GM12878 (cell line): ENCODE results near the gene NRK. TPM values are rescaled to one million over a fixed set of nuclear protein-coding genes. Genes with fewer than 3 reads are reported as not detected.

ENCODE experiments used
- ATAC-seq: fragments of 200-7000 bp; cut with Tn5 transposase; 3 replicates; pipeline ENCODE4 v1.9.1; 2020; ENCODE audit warnings: mild to moderate bottlenecking, moderate library complexity
- BruUV-seq: library from RNA; stranded (reverse); fragments of 400-500 nt; replicated peaks from 2 replicates; lab custom pipeline; 2021; lab: Mats Ljungman, UMichigan
- CTCF ChIA-PET: fragments of 300-600 bp; sonication (Branson Sonifier 250); formaldehyde crosslinking; extraction: SDS; loops from one replicate; lab custom pipeline; 2021; ENCODE audit warnings: inconsistent platforms; lab: Yijun Ruan, JAX
- POLR2A ChIA-PET: fragments of 350-600 bp; formaldehyde crosslinking; extraction: SDS; loops from one replicate; lab custom pipeline; 2021; ENCODE audit warnings: inconsistent platforms; lab: Charles Lee
- RAD21 ChIA-PET: fragments of 300-600 bp; sonication (Branson Sonifier 250); formaldehyde crosslinking; loops from one replicate; lab custom pipeline; 2023; ENCODE audit warnings: antibody characterized with exemption; ENCODE audit not compliant: unreplicated experiment; lab: Charles Lee
- SMC1A ChIA-PET: fragments of 300-600 bp; sonication (Branson Sonifier 250); formaldehyde crosslinking; loops from one replicate; lab custom pipeline; 2023; ENCODE audit not compliant: unreplicated experiment, uncharacterized antibody; lab: Charles Lee
- DNase-seq: peaks from one replicate; pipeline ENCODE4 v3.0.0-alpha.2; 2011; ENCODE audit warnings: low read depth, low spot score
- FAIRE-seq: peaks from 3 replicates; lab custom pipeline; 2011; peaks lifted over from hg19 to GRCh38; lab: Jason Lieb, UNC
- H2AFZ ChIP-seq: 2 replicates; pipeline ENCODE4 v1.6.0; 2011; ENCODE audit warnings: low read depth, low read length, control low read depth; ENCODE audit not compliant: control insufficient read depth
- H3K27ac ChIP-seq: 2 replicates; pipeline ENCODE4 v1.5.1; 2011; ENCODE audit warnings: control low read depth; ENCODE audit not compliant: control insufficient read depth, insufficient read depth
- H3K27me3 ChIP-seq, 2 experiments: replicated peaks in 1 of 2; 2 replicates each; pipeline versions ENCODE4 v1.6.0 to v1.6.1; 2011; ENCODE audit warnings: low read length in 1 of 2; ENCODE audit not compliant: control insufficient read depth in 2 of 2, insufficient read depth in 2 of 2
- H3K36me3 ChIP-seq, 2 experiments: 2 replicates each; pipeline ENCODE4 v1.5.1; 2011; ENCODE audit warnings: low read length in 1 of 2; ENCODE audit not compliant: control insufficient read depth in 2 of 2, insufficient read depth in 2 of 2
- H3K4me1 ChIP-seq: 2 replicates; pipeline ENCODE4 v1.6.1; 2011; ENCODE audit warnings: mild to moderate bottlenecking, low read length, moderate library complexity, mixed read lengths; ENCODE audit not compliant: control insufficient read depth, insufficient read depth
- H3K4me2 ChIP-seq: 2 replicates; pipeline ENCODE4 v1.6.0; 2011; ENCODE audit warnings: control low read depth; ENCODE audit not compliant: control insufficient read depth, insufficient read depth
- H3K4me3 ChIP-seq: fragments of 200-600 bp; sonication (generic); 2 replicates; pipeline ENCODE4 v1.5.1; 2016
- H3K79me2 ChIP-seq: 2 replicates; pipeline ENCODE4 v1.6.0; 2011; ENCODE audit warnings: low read length; ENCODE audit not compliant: control insufficient read depth, insufficient read depth
- H3K9ac ChIP-seq: 2 replicates; pipeline ENCODE4 v1.8.0; 2011; ENCODE audit warnings: low read length, control low read depth, mixed read lengths; ENCODE audit not compliant: control insufficient read depth, insufficient read depth
- H3K9me3 ChIP-seq: replicated peaks from 3 replicates; pipeline ENCODE4 v1.5.1; 2011; ENCODE audit warnings: mild to moderate bottlenecking, low read length; ENCODE audit not compliant: control insufficient read depth, insufficient read depth
- H4K20me1 ChIP-seq: 2 replicates; pipeline ENCODE4 v1.6.0; 2011; ENCODE audit not compliant: control insufficient read depth, insufficient read depth
- BACH1 ChIP-seq: fragments of 450-650 bp; IDR thresholded peaks from 2 replicates; pipeline ENCODE4 v1.6.1; 2017; ENCODE audit warnings: mild to moderate bottlenecking, borderline replicate concordance
- DPF2 ChIP-seq: fragments of 450-650 bp; IDR thresholded peaks from 2 replicates; pipeline ENCODE4 v1.6.1; 2017; ENCODE audit warnings: mild to moderate bottlenecking
- EP300 ChIP-seq, 2 experiments: fragments of 150-350 bp in 1 of 2; IDR thresholded peaks; 2 replicates each; pipeline ENCODE4 v1.6.1; 2011 to 2012; ENCODE audit warnings: low read depth in 2 of 2, low read length in 2 of 2, borderline replicate concordance in 1 of 2, improper control_type of control experiment in 1 of 2, inconsistent platforms in 1 of 2; ENCODE audit not compliant: control insufficient read depth in 1 of 2
- FOXM1 ChIP-seq: IDR thresholded peaks from 2 replicates; pipeline ENCODE4 v1.6.1; 2012; ENCODE audit warnings: low read depth, mild to moderate bottlenecking, inconsistent platforms, low read length, moderate library complexity
- HCFC1 ChIP-seq: fragments of 150-350 bp; IDR thresholded peaks from 2 replicates; pipeline ENCODE4 v1.6.1; 2014; ENCODE audit warnings: low read length
- HDGF ChIP-seq: fragments of 450-650 bp; IDR thresholded peaks from 2 replicates; pipeline ENCODE4 v1.6.1; 2016; ENCODE audit warnings: antibody characterized with exemption
- NFYB ChIP-seq: IDR thresholded peaks from 2 replicates; pipeline ENCODE4 v1.6.1; 2011; ENCODE audit warnings: low read depth, mild to moderate bottlenecking, low read length, improper control_type of control experiment, moderate library complexity; ENCODE audit not compliant: insufficient read depth
- NR2C1 ChIP-seq: fragments of 450-650 bp; IDR thresholded peaks from 2 replicates; pipeline ENCODE4 v1.6.1; 2017; ENCODE audit warnings: antibody characterized with exemption, mild to moderate bottlenecking, moderate library complexity
- NR2C2 ChIP-seq: IDR thresholded peaks from 2 replicates; pipeline ENCODE4 v1.6.1; 2011; ENCODE audit warnings: borderline replicate concordance, low read depth; ENCODE audit not compliant: control insufficient read depth, insufficient read length
- PML ChIP-seq: IDR thresholded peaks from 2 replicates; pipeline ENCODE4 v1.6.1; 2012; ENCODE audit warnings: low read length, inconsistent platforms
- RB1 ChIP-seq: fragments of 450-650 bp; formaldehyde crosslinking; IDR thresholded peaks from 2 replicates; pipeline ENCODE4 v1.6.1; 2017; ENCODE audit warnings: mild to moderate bottlenecking, borderline replicate concordance
- SIX5 ChIP-seq: IDR thresholded peaks from 2 replicates; pipeline ENCODE4 v1.6.1; 2011; ENCODE audit warnings: mild to moderate bottlenecking, low read depth, low read length, moderate library complexity; ENCODE audit not compliant: severe bottlenecking
- SMAD1 ChIP-seq: fragments of 450-650 bp; IDR thresholded peaks from 2 replicates; pipeline ENCODE4 v1.6.1; 2018; ENCODE audit warnings: mild to moderate bottlenecking, low read depth; ENCODE audit not compliant: partially characterized antibody
- STAT3 ChIP-seq: IDR thresholded peaks from 2 replicates; pipeline ENCODE4 v1.6.1; 2011; ENCODE audit warnings: low read depth, low read length, improper control_type of control experiment
- in situ Hi-C: fragments of 300-500 bp; cut with MboI; formaldehyde crosslinking; loops from 9 replicates; pipeline ENCODE4 v1.14.3; 2018; ENCODE audit warnings: mixed read lengths
- intact Hi-C: fragments of 100-400 bp; cut with micrococcal nuclease; formaldehyde crosslinking; loops from one replicate; pipeline ENCODE4 v1.14.2; 2022; ENCODE audit not compliant: unreplicated experiment
- polyA plus RNA-seq, 11 experiments: library from polyadenylated mRNA; depleted of rRNA in 4 of 11; unstranded in 6 of 11; stranded (reverse) in 5 of 11; fragments of >200 nt; fragmentation: Nextera tagmentation in 4 of 11; fragmentation: Illumina TruSeq in 1 of 11; extraction: Ambion mirVana in 4 of 11; extraction: Trizol in 1 of 11; gene quantifications; 1 replicate in 1 of 11; 2 replicates in 10 of 11; pipeline versions ENCODE4 v1.2.1 to v1.2.3, GENCODE V29; 2011 to 2016; ENCODE audit warnings: inconsistent platforms in 2 of 11, missing spikeins in 2 of 11, low read depth in 1 of 11
- total RNA-seq, 4 experiments: library from RNA; depleted of rRNA in 3 of 4; stranded (reverse); fragments of >200 nt in 3 of 4; fragmentation: Illumina TruSeq in 1 of 4; extraction: Trizol in 1 of 4; gene quantifications; 2 replicates each; pipeline versions ENCODE4 v1.2.1 to v1.2.3, GENCODE V29; 2013 to 2021
- TF ChIP-seq, protein P1 (sequence below): fragments of 450-650 bp; IDR thresholded peaks from 2 replicates; pipeline ENCODE4 v1.6.1; 2017; ENCODE audit warnings: borderline replicate concordance
- TF ChIP-seq, protein P2 (sequence below): fragments of 450-650 bp; formaldehyde crosslinking; IDR thresholded peaks from 2 replicates; pipeline ENCODE4 v1.4.0; 2020; ENCODE audit warnings: mild to moderate bottlenecking, moderate library complexity
- TF ChIP-seq, protein P3 (sequence below): fragments of 450-650 bp; IDR thresholded peaks from 2 replicates; pipeline ENCODE4 v1.6.1; 2016; ENCODE audit warnings: mild to moderate bottlenecking, moderate library complexity, borderline replicate concordance

The NRK gene
- total and polyA plus RNA-seq, 10 of the 15 experiments (the other 5 are each of a cell fraction or from before 2014, with no cell fraction given), result 0.15 TPM; not detected in 9

DNA sequence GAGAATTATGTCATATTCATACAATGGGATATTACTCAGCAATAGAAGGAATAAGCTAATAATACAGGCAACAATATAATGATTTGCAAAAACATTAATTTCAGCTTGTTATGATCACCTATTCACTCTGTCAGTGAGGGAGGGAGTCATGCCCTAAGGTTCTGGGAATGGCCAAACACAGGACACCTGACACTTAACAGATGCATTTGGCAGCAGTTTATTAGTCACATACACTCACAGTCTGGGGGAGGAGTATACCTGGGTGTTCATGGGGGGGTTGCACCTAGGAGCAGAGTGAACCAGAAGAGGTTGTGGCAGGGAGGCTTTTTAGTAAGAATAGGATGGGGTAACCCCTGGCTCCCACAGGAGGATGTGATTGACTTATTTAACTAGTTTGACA is 177.9 kb downstream of the NRK start:
- CTCF ChIA-PET, result no interaction called here
- Histone ChIP-seq H3K9me3 (no peaks in the 10 kb centered on the region), H3K27me3 (no peaks in the 10 kb centered on the region), H3K9ac (no peak overlapping the region), H3K4me2 (no peak overlapping the region), H3K4me1 (no peaks in the 10 kb centered on the region), H3K36me3 (no peaks in the 10 kb centered on the region), H4K20me1 (no peaks in the 10 kb centered on the region), H3K4me3 (no peak overlapping the region), H3K79me2 (no peaks in the 10 kb centered on the region), H2AFZ (no peak overlapping the region), H3K27ac (no peak overlapping the region)
- POLR2A ChIA-PET, result no interaction called here
- no TSS peak for BruUV-seq
- DNase-seq (no peak), ATAC-seq (no peak), FAIRE-seq (no peak)
- TF ChIP-seq, protein P1, sequence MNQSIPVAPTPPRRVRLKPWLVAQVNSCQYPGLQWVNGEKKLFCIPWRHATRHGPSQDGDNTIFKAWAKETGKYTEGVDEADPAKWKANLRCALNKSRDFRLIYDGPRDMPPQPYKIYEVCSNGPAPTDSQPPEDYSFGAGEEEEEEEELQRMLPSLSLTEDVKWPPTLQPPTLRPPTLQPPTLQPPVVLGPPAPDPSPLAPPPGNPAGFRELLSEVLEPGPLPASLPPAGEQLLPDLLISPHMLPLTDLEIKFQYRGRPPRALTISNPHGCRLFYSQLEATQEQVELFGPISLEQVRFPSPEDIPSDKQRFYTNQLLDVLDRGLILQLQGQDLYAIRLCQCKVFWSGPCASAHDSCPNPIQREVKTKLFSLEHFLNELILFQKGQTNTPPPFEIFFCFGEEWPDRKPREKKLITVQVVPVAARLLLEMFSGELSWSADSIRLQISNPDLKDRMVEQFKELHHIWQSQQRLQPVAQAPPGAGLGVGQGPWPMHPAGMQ, result no peak
- TF ChIP-seq SIX5, result no peak
- TF ChIP-seq PML, result no peak
- TF ChIP-seq HCFC1, result no peak
- TF ChIP-seq FOXM1, result no peak
- no peak for TF ChIP-seq SMAD1
- TF ChIP-seq DPF2, result no peak
- TF ChIP-seq RB1, result no peak
- no peak for TF ChIP-seq NFYB
- no peak for TF ChIP-seq EP300 (IDR thresholded peaks at IDR 0.05; ENCODE audit: borderline replicate concordance in 1 of 2, control insufficient read depth in 1 of 2, low read depth in 2 of 2, low read length in 2 of 2)
- TF ChIP-seq, protein P2, sequence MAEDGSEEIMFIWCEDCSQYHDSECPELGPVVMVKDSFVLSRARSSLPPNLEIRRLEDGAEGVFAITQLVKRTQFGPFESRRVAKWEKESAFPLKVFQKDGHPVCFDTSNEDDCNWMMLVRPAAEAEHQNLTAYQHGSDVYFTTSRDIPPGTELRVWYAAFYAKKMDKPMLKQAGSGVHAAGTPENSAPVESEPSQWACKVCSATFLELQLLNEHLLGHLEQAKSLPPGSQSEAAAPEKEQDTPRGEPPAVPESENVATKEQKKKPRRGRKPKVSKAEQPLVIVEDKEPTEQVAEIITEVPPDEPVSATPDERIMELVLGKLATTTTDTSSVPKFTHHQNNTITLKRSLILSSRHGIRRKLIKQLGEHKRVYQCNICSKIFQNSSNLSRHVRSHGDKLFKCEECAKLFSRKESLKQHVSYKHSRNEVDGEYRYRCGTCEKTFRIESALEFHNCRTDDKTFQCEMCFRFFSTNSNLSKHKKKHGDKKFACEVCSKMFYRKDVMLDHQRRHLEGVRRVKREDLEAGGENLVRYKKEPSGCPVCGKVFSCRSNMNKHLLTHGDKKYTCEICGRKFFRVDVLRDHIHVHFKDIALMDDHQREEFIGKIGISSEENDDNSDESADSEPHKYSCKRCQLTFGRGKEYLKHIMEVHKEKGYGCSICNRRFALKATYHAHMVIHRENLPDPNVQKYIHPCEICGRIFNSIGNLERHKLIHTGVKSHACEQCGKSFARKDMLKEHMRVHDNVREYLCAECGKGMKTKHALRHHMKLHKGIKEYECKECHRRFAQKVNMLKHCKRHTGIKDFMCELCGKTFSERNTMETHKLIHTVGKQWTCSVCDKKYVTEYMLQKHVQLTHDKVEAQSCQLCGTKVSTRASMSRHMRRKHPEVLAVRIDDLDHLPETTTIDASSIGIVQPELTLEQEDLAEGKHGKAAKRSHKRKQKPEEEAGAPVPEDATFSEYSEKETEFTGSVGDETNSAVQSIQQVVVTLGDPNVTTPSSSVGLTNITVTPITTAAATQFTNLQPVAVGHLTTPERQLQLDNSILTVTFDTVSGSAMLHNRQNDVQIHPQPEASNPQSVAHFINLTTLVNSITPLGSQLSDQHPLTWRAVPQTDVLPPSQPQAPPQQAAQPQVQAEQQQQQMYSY, result no peak
- TF ChIP-seq, protein P3, sequence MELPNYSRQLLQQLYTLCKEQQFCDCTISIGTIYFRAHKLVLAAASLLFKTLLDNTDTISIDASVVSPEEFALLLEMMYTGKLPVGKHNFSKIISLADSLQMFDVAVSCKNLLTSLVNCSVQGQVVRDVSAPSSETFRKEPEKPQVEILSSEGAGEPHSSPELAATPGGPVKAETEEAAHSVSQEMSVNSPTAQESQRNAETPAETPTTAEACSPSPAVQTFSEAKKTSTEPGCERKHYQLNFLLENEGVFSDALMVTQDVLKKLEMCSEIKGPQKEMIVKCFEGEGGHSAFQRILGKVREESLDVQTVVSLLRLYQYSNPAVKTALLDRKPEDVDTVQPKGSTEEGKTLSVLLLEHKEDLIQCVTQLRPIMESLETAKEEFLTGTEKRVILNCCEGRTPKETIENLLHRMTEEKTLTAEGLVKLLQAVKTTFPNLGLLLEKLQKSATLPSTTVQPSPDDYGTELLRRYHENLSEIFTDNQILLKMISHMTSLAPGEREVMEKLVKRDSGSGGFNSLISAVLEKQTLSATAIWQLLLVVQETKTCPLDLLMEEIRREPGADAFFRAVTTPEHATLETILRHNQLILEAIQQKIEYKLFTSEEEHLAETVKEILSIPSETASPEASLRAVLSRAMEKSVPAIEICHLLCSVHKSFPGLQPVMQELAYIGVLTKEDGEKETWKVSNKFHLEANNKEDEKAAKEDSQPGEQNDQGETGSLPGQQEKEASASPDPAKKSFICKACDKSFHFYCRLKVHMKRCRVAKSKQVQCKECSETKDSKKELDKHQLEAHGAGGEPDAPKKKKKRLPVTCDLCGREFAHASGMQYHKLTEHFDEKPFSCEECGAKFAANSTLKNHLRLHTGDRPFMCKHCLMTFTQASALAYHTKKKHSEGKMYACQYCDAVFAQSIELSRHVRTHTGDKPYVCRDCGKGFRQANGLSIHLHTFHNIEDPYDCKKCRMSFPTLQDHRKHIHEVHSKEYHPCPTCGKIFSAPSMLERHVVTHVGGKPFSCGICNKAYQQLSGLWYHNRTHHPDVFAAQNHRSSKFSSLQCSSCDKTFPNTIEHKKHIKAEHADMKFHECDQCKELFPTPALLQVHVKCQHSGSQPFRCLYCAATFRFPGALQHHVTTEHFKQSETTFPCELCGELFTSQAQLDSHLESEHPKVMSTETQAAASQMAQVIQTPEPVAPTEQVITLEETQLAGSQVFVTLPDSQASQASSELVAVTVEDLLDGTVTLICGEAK, result no peak
- no peak for TF ChIP-seq NR2C2
- TF ChIP-seq BACH1, result no peak
- TF ChIP-seq NR2C1, result no peak
- TF ChIP-seq HDGF, result no peak
- no peak for TF ChIP-seq STAT3
- RAD21 ChIA-PET, result no interaction called here
- intact Hi-C loops (no loop called here), in situ Hi-C loops (no loop called here)
- SMC1A ChIA-PET, result no interaction called here
